K562 (cell line): ENCODE results near the gene TENM4. TPM values are rescaled to one million over a fixed set of nuclear protein-coding genes. Genes with fewer than 3 reads are reported as not detected.

Experiments used
- ATAC-seq: fragments of 200-7000 bp; cut with Tn5 transposase; 3 replicates; pipeline ENCODE4 v1.9.1; 2020; ENCODE audit warnings: moderate library complexity
- BruUV-seq: library from RNA; stranded (reverse); fragments of 400-500 nt; replicated peaks from 2 replicates; lab custom pipeline; 2021; lab: Mats Ljungman, UMichigan
- CTCF ChIA-PET: fragments of 300-600 bp; formaldehyde crosslinking; extraction: SDS; loops from one replicate; lab custom pipeline; 2021; ENCODE audit warnings: low intra/inter-chr PET ratio; lab: Yijun Ruan, JAX
- POLR2A ChIA-PET: fragments of 300-600, 350-650 bp; sonication (Branson Sonifier 250); formaldehyde crosslinking; extraction: SDS; loops from one replicate; lab custom pipeline; 2021; ENCODE audit warnings: antibody characterized with exemption, inconsistent platforms; lab: Yijun Ruan, JAX
- DNase-seq, 4 experiments: peaks; one replicate each; pipeline versions ENCODE4 v3.0.0 to v3.0.0-alpha.2; 2011 to 2018; ENCODE audit warnings: low spot score in 3 of 4, mixed read lengths in 3 of 4; ENCODE audit errors: extremely low read depth in 1 of 4
- FAIRE-seq: peaks from 2 replicates; lab custom pipeline; 2011; peaks lifted over from hg19 to GRCh38; lab: Jason Lieb, UNC
- H2AFZ ChIP-seq: 2 replicates; pipeline ENCODE4 v1.6.0; 2011; ENCODE audit warnings: low read depth, low read length, control low read depth, inconsistent platforms
- H3K27ac ChIP-seq: fragments of 200-600 bp; 3 replicates; pipeline ENCODE4 v1.8.0; 2011; ENCODE audit warnings: low read depth, mild to moderate bottlenecking, control low read depth, inconsistent platforms, low read length, moderate library complexity, mixed read lengths; ENCODE audit errors: extremely low read depth
- H3K27me3 ChIP-seq, 2 experiments: fragments of 300-600 bp in 1 of 2; 2 replicates in 1 of 2; 3 replicates in 1 of 2; pipeline versions ENCODE4 v1.6.0 to v1.8.0; 2011; ENCODE audit warnings: inconsistent platforms in 2 of 2, low read length in 2 of 2, mild to moderate bottlenecking in 1 of 2, mixed read lengths in 1 of 2, moderate library complexity in 1 of 2; ENCODE audit not compliant: control insufficient read depth in 2 of 2, insufficient read depth in 2 of 2
- H3K36me3 ChIP-seq: fragments of 300-600 bp; 3 replicates; pipeline ENCODE4 v1.8.0; 2011; ENCODE audit warnings: mild to moderate bottlenecking, low read length, inconsistent platforms; ENCODE audit not compliant: control insufficient read depth, insufficient read depth
- H3K4me1 ChIP-seq, 2 experiments: fragments of 200-600 bp in 1 of 2; replicated peaks in 1 of 2; 2 replicates in 1 of 2; 3 replicates in 1 of 2; pipeline versions ENCODE4 v1.5.1 to v1.8.0; 2011; ENCODE audit warnings: inconsistent platforms in 2 of 2, low read length in 2 of 2, mild to moderate bottlenecking in 1 of 2, mixed read lengths in 1 of 2, moderate library complexity in 1 of 2; ENCODE audit not compliant: control insufficient read depth in 2 of 2, insufficient read depth in 2 of 2
- H3K4me2 ChIP-seq: 2 replicates; pipeline ENCODE4 v1.6.1; 2011; ENCODE audit warnings: low read length, control low read depth, inconsistent platforms, mixed read lengths; ENCODE audit not compliant: insufficient read depth
- H3K4me3 ChIP-seq: fragments of 200-600 bp; sonication (generic), shearing (Covaris generic); 2 replicates; pipeline ENCODE4 v1.5.1; 2016; ENCODE audit warnings: control low read depth, inconsistent platforms
- H3K79me2 ChIP-seq: fragments of 200-600 bp; 3 replicates; pipeline ENCODE4 v1.8.0; 2011; ENCODE audit warnings: low read length, inconsistent platforms; ENCODE audit not compliant: control insufficient read depth, insufficient read depth
- H3K9ac ChIP-seq, 2 experiments: 2 replicates each; pipeline versions ENCODE4 v1.6.0 to v1.6.1; 2011; ENCODE audit warnings: low read depth in 2 of 2, low read length in 2 of 2, control low read depth in 1 of 2, inconsistent platforms in 1 of 2, mild to moderate bottlenecking in 1 of 2, mixed read lengths in 1 of 2; ENCODE audit not compliant: insufficient read depth in 1 of 2
- H3K9me1 ChIP-seq: one replicate; pipeline ENCODE4 v1.6.0; 2011; ENCODE audit warnings: inconsistent platforms, mild to moderate bottlenecking, low read length, moderate library complexity; ENCODE audit not compliant: control insufficient read depth, insufficient read depth
- H3K9me3 ChIP-seq: replicated peaks from 2 replicates; pipeline ENCODE4 v1.5.1; 2011; ENCODE audit warnings: low read depth, low read length, inconsistent platforms; ENCODE audit not compliant: control insufficient read depth, insufficient read depth
- H4K20me1 ChIP-seq: replicated peaks from 2 replicates; pipeline ENCODE4 v1.6.1; 2011; ENCODE audit warnings: low read length, inconsistent platforms, mixed read lengths; ENCODE audit not compliant: control insufficient read depth, insufficient read depth
- ASH1L ChIP-seq: fragments of 450-650 bp; IDR thresholded peaks from 2 replicates; pipeline ENCODE4 v1.6.1; 2018; ENCODE audit warnings: borderline replicate concordance, mild to moderate bottlenecking, low read depth; ENCODE audit not compliant: partially characterized antibody
- DDX20 ChIP-seq: fragments of 450-650 bp; IDR thresholded peaks from 2 replicates; pipeline ENCODE4 v1.6.1; 2016; ENCODE audit warnings: missing genetic modification characterization, low read depth, mild to moderate bottlenecking, missing compliant biosample characterization, moderate library complexity
- EGR1 ChIP-seq: fragments of 450-650 bp; conservative IDR thresholded peaks from 2 replicates; pipeline ENCODE4 v1.6.1; 2017; ENCODE audit warnings: mild to moderate bottlenecking
- EWSR1 ChIP-seq: fragments of 450-650 bp; IDR thresholded peaks from 2 replicates; pipeline ENCODE4 v1.6.1; 2018; ENCODE audit warnings: borderline replicate concordance, mild to moderate bottlenecking, low read depth, moderate library complexity; ENCODE audit not compliant: partially characterized antibody
- JUND ChIP-seq, 2 experiments: IDR thresholded peaks; 2 replicates in 1 of 2; 3 replicates in 1 of 2; pipeline ENCODE4 v1.6.1; 2011; ENCODE audit warnings: borderline replicate concordance in 2 of 2, low read depth in 2 of 2, low read length in 2 of 2, improper control_type of control experiment in 1 of 2, missing biosample characterization in 1 of 2, missing genetic modification characterization in 1 of 2, missing genetic modification reagents in 1 of 2
- KLF6 ChIP-seq: fragments of 250-450 bp; sonication (Bioruptor Pico); IDR thresholded peaks from 2 replicates; pipeline ENCODE4 v1.4.0; 2020; ENCODE audit warnings: mild to moderate bottlenecking, moderate library complexity, borderline replicate concordance
- MAFK ChIP-seq: IDR thresholded peaks from 2 replicates; pipeline ENCODE4 v1.6.1; 2011; ENCODE audit warnings: low read length, improper control_type of control experiment
- SRSF7 ChIP-seq: fragments of 200-400 bp; formaldehyde crosslinking; optimal IDR thresholded peaks from 2 replicates; pipeline ENCODE3; 2017; ENCODE audit warnings: mild to moderate bottlenecking, low read depth, low read length
- U2AF1 ChIP-seq: fragments of 200-400 bp; formaldehyde crosslinking; optimal IDR thresholded peaks from 2 replicates; pipeline ENCODE3; 2017; ENCODE audit warnings: mild to moderate bottlenecking, low read depth, low read length, moderate library complexity
- ZNF311 ChIP-seq: fragments of 250-450 bp; sonication (Bioruptor Pico); IDR thresholded peaks from 2 replicates; pipeline ENCODE4 v1.4.0; 2020; ENCODE audit warnings: mild to moderate bottlenecking, moderate library complexity
- ZNF75A ChIP-seq: fragments of 450-650 bp; formaldehyde crosslinking; IDR thresholded peaks from 2 replicates; pipeline ENCODE4 v1.4.0; 2020; ENCODE audit warnings: mild to moderate bottlenecking
- ZNF77 ChIP-seq: fragments of 250-450 bp; sonication (Bioruptor Pico); IDR thresholded peaks from 2 replicates; pipeline ENCODE4 v1.5.0; 2020
- WGBS: fragments of 100-300 bp; shearing (Covaris generic); methylation state at CpG from one replicate; pipeline ENCODE4 v1.1.6; 2016; ENCODE audit warnings: low coverage, mixed read lengths; ENCODE audit not compliant: insufficient coverage; ENCODE audit errors: missing lambda C conversion rate; 5-methylcytosine and 5-hydroxymethylcytosine counted together
- in situ Hi-C: fragments of 300-500 bp; cut with MboI; formaldehyde crosslinking; loops from 4 replicates; pipeline ENCODE4 v1.15.0; 2018; ENCODE audit warnings: inconsistent platforms, mixed read lengths
- intact Hi-C: fragments of 100-400 bp; cut with micrococcal nuclease; formaldehyde crosslinking; loops from 2 replicates; pipeline ENCODE4 v1.14.2; 2022
- polyA plus RNA-seq, 8 experiments: library from polyadenylated mRNA; depleted of rRNA in 4 of 8; stranded (reverse) in 5 of 8; unstranded in 3 of 8; fragments of >200 nt; fragmentation: Nextera tagmentation in 2 of 8; fragmentation: Illumina TruSeq in 1 of 8; extraction: Ambion mirVana in 2 of 8; extraction: Trizol in 1 of 8; gene quantifications; 2 replicates each; pipeline versions ENCODE4 v1.2.1 to v1.2.3, GENCODE V29; 2011 to 2014; ENCODE audit warnings: inconsistent platforms in 1 of 8, missing spikeins in 1 of 8
- total RNA-seq, 7 experiments: library from RNA; depleted of rRNA in 6 of 7; stranded (reverse); fragments of >200 nt in 6 of 7; fragmentation: Illumina TruSeq in 2 of 7; extraction: Trizol in 2 of 7; gene quantifications; 2 replicates each; pipeline versions ENCODE4 v1.2.1 to v1.2.3, GENCODE V29; 2011 to 2021; ENCODE audit warnings: low replicate concordance in 1 of 7
- TF ChIP-seq, protein P1 (sequence below): fragments of 250-450 bp; sonication (Bioruptor Pico); IDR thresholded peaks from 2 replicates; pipeline ENCODE4 v1.8.0; 2022; ENCODE audit warnings: moderate library complexity, mild to moderate bottlenecking, inconsistent platforms
- TF ChIP-seq, protein P2 (sequence below): sonication (generic); formaldehyde crosslinking; IDR thresholded peaks from 2 replicates; pipeline ENCODE4 v1.8.0; 2022; ENCODE audit warnings: mild to moderate bottlenecking, missing genetic modification reagents

The TENM4 gene
- total and polyA plus RNA-seq, 9 of the 15 experiments (the other 6 are each of a cell fraction or from before 2014, with no cell fraction given) = 0.16 TPM; not detected in 8

DNA sequence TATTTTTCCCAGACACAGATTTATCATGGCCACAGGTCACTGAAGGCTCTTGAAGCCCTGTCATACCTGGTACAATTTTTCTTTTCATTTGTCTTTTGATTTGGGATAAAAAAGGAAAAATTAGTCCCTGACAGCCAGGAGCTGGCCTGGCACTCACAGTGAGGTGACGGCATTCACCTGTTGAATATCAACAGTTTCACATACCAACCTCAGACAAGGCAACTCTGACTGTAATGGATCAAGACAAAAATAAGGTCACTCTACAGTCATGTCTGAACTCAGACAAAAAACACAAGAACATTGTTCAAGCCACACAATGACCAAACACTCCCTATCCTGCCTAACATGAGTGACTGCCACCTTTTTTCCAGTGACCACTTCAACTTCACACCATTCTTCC is 392.9 kb downstream of the TENM4 start:
- intact Hi-C loops = no loop called here
- Histone ChIP-seq H3K27ac (no peak overlapping the region), H3K36me3 (no peaks in the 10 kb centered on the region), H3K9me1 (no peaks in the 10 kb centered on the region), H3K4me2 (no peak overlapping the region), H3K27me3 (peaks cover 0 to 3% of the 10 kb centered on the region in 2 experiments; a peak in 1 of 5 replicates), H4K20me1 (no peaks in the 10 kb centered on the region), H3K9me3 (no peaks in the 10 kb centered on the region), H3K4me3 (no peak overlapping the region), H2AFZ (no peak overlapping the region), H3K79me2 (no peaks in the 10 kb centered on the region), H3K9ac (no peak overlapping the region), H3K4me1 (no peaks in the 10 kb centered on the region)
- DNase-seq (no peak), FAIRE-seq (no peak), ATAC-seq (no peak)
- ChIA-PET POLR2A (interaction anchor here (0.6 to 1.1 kb wide), 2 partner anchors 9 to 291 kb away, joined by 3 to 4 read pairs; no protein-coding TSS in a partner anchor), CTCF (no interaction called here)
- WGBS = 0% methylated on average over 1 of the region's 1 CpG
- in situ Hi-C loops = no loop called here
- no TSS peak for BruUV-seq
- TF ChIP-seq EGR1 (no peak), DDX20 (no peak), ZNF75A (no peak), ZNF311 (no peak), JUND (IDR thresholded peaks at IDR 0.05; ENCODE audit: borderline replicate concordance, low read depth, low read length) (no peak), JUND (tag; IDR thresholded peaks at IDR 0.05; ENCODE audit: borderline replicate concordance, low read depth, low read length) (no peak), MAFK (no peak), ASH1L (no peak), U2AF1 (no peak), KLF6 (no peak), EWSR1 (no peak), ZNF77 (no peak), SRSF7 (no peak)
- TF ChIP-seq, protein P1, sequence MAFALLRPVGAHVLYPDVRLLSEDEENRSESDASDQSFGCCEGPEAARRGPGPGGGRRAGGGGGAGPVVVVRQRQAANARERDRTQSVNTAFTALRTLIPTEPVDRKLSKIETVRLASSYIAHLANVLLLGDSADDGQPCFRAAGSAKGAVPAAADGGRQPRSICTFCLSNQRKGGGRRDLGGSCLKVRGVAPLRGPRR = no peak
- TF ChIP-seq, protein P2, sequence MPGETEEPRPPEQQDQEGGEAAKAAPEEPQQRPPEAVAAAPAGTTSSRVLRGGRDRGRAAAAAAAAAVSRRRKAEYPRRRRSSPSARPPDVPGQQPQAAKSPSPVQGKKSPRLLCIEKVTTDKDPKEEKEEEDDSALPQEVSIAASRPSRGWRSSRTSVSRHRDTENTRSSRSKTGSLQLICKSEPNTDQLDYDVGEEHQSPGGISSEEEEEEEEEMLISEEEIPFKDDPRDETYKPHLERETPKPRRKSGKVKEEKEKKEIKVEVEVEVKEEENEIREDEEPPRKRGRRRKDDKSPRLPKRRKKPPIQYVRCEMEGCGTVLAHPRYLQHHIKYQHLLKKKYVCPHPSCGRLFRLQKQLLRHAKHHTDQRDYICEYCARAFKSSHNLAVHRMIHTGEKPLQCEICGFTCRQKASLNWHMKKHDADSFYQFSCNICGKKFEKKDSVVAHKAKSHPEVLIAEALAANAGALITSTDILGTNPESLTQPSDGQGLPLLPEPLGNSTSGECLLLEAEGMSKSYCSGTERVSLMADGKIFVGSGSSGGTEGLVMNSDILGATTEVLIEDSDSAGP (CRISPR knock-in tag) = no peak
